ENCODE data around the gene NPM1. TPM values are rescaled to one million over a fixed set of nuclear protein-coding genes. Genes with fewer than 3 reads are reported as not detected.

NPM1 gene
- total RNA-seq, 1 experiment from 2014 or later = 3,122 TPM

- Histone ChIP-seq H3K4me2 (ENCODE audit: insufficient read depth, insufficient read length, low read length) (no peak overlapping the region), H3K79me1 (ENCODE audit: insufficient read depth, low read depth, low read length, poor library complexity, severe bottlenecking) (peaks cover 8% of the 10 kb centered on the region), H3K14ac (ENCODE audit: insufficient read depth, low read length) (no peak overlapping the region), H3K56ac (ENCODE audit: insufficient read length, low read depth, low read length) (no peak overlapping the region), H2AK5ac (ENCODE audit: insufficient read length, low read length) (no peak overlapping the region), H2BK20ac (ENCODE audit: low read depth, low read length, poor library complexity, severe bottlenecking) (no peak overlapping the region), H3K27me3 (ENCODE audit: insufficient read depth, low read length) (no peaks in the 10 kb centered on the region), H3T11ph (ENCODE audit: low read length) (no peak overlapping the region), H2BK15ac (ENCODE audit: low read depth, low read length) (no peak overlapping the region), H4K91ac (ENCODE audit: insufficient read length, low read depth, low read length) (no peak overlapping the region), H3K9ac (ENCODE audit: extremely low read depth, insufficient read length, low read length) (no peak overlapping the region), H4K5ac (ENCODE audit: insufficient read length, low read depth, low read length) (no peak overlapping the region), H4K20me1 (ENCODE audit: control insufficient read depth, insufficient read depth, insufficient read length) (no peaks in the 10 kb centered on the region), H2AFZ (ENCODE audit: low read length) (no peak overlapping the region), H4K8ac (replicated peaks; ENCODE audit: insufficient read length, low read depth, low read length) (no peak overlapping the region), H3K23ac (ENCODE audit: insufficient read length, low read depth, low read length) (no peak overlapping the region), H3K4ac (ENCODE audit: low read depth, low read length) (no peak overlapping the region), H3K27ac (ENCODE audit: insufficient read length, low read depth, low read length) (no peak overlapping the region), H3K4me1 (ENCODE audit: insufficient read depth, low read length) (no peaks in the 10 kb centered on the region), H3K79me2 (ENCODE audit: insufficient read depth, low read length) (peaks cover 5% of the 10 kb centered on the region; the same call in 1 of the 2 replicates), H2BK5ac (ENCODE audit: insufficient read length, low read length) (no peak overlapping the region), H3K23me2 (ENCODE audit: insufficient read length, low read depth, low read length, poor library complexity, severe bottlenecking) (no peaks in the 10 kb centered on the region), H3K18ac (ENCODE audit: insufficient read length, low read depth, low read length) (no peak overlapping the region), H2BK12ac (ENCODE audit: insufficient read length, low read depth, low read length) (no peak overlapping the region), H3K9me3 (ENCODE audit: control insufficient read depth, low read depth, low read length) (no peaks in the 10 kb centered on the region), H2BK120ac (ENCODE audit: low read depth, low read length, poor library complexity, severe bottlenecking) (no peak overlapping the region)
- Mint-ChIP-seq H3K4me1 (peaks cover 0 to 9% of the 10 kb centered on the region in 2 experiments; a peak in 3 of 4 replicates), H3K27me3 (ENCODE audit: low read depth) (no peaks in the 10 kb centered on the region), H3K4me3 (no peak overlapping the region), H3K27ac (peak overlapping the region in 1 of 3 experiments; percentile 85; a peak in 2 of 7 replicates), H3K9me3 (no peaks in the 10 kb centered on the region), H3K36me3 (ENCODE audit: insufficient read depth in 1 of 3, low read depth in 3 of 3) (peaks cover 59 to 81% (median 78%) of the 10 kb centered on the region in 3 experiments)
- no peak for TF ChIP-seq CTCF (conservative IDR thresholded peaks at IDR 0.05)
- no CpG with 5 or more reads among the region's 4 CpGs for WGBS (ENCODE audit: extremely low coverage, insufficient read length, low lambda C conversion rate)
- no peak for DNase-seq
These were observed 19.6 kb downstream of the NPM1 start for GRCh38 chr5:171407234-171407633.
